Kasumi-1 (cell line): ENCODE measurements around the gene CLMN.

ENCODE experiments used
- DNase-seq, 2 experiments: peaks; one replicate each; lab custom pipeline; 2025; lab: John Stamatoyannopoulos, UW

CLMN gene

DNA sequence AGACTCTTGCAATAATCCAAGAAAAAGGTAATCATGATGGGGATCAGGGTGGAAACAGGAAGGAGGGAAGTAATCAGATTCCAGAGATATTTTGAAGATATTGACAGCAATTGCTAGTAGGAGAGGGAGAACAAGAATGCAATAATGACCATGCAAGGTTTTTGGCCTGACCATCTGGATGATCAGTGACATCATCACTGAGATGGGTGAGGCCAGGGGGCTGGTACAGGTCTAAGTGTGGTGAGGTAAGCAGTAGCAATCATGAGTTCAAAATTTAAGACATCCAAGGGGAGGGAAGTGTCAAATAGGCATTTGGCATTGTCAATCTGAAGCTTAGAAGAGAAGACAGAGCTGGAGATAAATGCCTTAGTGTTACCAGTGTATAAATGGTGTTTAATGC lies 24.8 kb upstream of the CLMN start:
- no peak for DNase-seq

DNA sequence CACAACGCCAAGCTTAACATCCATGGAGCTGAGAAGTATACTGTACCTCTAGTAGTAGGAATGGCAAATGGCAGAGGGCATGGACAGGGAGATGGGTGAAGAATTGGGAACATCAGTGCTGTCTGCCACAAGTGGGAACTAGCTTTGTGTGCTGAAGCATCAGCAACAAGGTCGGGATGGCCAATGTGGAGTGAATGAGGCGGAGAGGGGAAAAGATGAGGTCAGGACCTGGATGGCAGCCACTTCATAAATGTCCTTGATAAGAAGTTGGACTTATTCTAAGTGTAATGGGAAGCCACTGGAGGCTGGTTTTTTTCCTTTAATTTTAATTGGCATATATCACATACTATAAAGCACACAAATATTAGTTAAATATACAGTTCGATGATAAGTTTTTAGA lies 21.9 kb upstream of the CLMN start:
- DNase-seq: no peak

DNA sequence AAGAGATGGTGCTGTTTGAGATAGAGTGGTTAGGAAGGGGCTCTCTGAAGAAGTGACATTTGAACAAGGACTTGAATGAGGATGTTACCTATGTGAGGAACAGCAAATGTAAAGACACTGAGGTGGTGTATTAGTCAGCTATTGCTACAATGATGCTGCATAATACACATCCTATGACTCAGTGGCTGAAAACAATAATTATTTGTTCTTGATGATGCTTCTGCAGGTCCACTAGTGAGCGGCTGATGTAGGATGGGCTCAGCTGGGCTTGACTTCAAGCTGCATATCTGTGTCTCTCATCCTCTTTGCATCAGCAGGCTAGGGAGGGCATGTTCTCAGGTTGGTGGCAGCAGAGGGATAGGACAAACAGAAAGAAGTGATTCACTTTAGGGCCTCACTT lies 21.4 kb upstream of the CLMN start:
- DNase-seq: no peak

DNA sequence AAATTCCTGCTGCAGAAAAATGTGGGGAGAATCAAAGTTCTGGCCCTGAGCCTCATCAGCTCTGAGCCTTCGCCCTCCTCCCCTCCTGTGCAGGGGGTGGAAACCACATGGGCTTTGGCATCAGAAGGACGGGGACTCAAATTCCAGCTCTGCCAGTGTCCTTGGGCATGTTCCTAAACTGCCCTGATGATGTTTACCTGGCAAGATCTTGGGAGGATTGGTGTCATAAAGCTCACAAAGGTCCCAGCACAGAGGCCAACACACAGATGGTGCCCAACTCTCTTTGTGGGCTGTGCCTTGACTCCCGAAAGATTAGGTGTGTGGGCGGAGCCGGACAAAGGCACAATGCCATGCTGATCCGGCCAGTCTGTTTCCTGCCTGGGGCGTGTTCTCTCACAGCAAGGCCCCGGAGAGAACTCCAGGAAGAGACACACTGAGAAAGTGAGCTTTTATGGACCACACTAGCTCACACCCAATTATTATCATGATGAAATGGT lies 20.5 kb upstream of the CLMN start:
- no peak for DNase-seq

DNA sequence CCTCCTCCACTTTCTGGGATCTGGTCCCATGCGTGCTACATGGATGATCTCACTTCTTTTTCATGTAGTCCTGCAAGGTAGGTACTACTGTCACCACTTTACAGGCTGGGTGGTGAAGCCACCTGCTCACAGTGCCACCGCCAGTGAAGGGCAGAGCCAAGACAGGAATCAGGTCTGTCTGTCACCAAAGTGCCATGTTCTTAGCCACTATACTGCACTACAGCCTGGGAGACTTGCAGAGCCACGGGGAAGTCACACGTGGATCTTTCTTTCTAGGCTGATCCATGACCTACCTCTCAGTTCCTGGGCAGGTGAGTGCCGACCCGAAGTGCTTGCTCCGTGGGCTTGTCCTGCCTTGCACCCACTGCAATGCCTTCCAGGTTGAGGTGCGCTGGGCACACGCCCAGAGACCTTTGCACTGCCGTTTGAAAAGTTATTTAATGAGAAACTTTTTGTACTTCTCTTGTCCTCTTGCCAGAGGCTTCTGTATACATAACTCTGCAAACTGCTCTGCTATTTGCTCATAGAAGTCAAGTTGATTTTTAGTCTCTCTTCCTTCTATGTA lies 19.7 kb upstream of the CLMN start:
- DNase-seq: no peak

DNA sequence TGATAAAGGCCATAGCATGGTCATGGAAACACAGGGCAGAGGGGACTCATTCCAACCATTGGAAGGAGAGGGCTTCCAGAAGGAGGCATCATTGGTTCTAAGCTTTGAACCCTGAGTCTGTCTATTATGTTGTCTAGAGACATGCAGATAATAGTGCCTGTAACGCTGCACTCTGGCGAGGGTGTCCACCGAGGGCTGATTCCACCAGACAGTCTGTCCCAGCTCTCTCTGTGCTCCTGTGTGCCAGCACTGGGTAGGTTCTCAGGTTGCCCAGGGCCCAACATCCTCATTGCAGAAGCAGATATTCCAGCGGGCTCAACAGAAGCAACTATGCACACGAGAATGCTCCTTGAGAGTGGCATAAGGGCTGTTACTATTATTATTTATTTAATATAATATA lies 18.7 kb upstream of the CLMN start:
- DNase-seq: no peak

DNA sequence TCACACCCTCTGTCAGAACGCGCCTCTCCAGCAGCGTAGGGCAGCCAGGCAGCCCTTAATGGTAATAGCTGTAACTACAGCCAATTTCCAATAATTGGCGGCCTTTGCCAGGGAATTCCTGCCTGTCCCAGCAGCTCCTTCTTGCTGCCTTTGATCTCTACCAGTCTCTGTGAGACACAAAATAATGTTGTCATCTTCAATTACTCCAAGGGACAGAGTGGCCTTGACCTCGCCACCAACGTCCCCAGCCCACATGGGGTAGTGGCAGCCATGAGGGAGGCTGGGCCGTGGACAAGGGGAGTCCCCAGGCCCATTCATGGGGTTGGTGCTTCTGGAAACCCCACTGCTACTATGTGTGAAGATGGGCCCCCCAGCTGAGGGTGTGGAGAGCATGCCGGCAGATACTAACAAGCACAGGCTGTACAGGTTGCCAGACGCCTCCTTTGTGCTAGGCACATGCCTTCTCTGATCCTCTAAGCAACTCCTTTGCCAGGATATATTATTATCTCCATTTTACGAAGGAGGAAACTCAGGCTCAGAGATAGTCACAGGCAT lies 17.4 kb upstream of the CLMN start:
- DNase-seq: no peak

DNA sequence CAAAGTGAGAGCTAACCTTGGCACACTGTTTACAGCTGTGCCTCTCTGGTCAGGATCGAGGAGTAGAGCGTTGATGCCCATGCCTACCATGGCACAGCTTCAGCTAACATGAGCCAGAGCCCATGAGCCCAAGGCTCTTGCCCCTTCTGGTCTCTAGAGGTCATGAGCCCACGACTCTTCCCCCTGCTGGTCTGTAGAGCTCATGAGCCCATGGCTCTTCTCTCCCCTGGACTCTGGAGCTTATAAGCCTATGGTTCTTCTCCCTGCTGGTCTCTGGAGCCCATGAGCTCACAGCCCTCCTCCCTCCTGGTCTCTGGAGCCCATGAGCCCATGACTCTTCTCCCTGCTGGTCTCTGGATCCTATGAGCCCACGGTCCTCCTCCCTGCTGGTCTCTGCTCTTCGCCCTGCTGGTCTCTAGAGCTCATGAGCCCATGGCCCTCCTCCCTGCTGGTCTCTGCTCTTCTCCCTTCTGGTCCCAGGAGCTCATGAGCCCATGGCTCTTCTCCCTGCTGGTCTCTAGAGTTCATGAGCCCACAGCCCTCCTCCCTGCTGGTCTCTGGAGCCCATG lies 16.6 kb upstream of the CLMN start:
- DNase-seq: no peak

DNA sequence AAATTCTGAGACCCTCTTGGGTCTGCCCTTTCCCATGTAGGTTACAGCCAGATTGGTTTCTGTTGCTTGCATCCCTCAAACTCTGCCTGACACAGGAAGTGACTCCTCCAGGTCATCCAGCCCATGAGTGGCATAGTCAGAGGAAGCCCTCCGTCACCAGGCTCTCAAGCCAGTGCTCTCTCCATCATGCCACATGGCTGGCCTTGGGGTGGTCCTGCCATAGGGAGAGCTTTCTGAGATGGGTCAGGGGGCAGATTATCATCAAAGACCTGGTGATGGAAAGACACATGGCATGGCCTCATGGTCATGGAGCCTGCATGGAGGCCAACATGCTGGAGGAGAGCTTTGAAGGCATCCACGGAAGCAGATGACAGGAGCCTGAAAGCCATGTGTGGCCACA lies 15.4 kb upstream of the CLMN start:
- DNase-seq: no peak

DNA sequence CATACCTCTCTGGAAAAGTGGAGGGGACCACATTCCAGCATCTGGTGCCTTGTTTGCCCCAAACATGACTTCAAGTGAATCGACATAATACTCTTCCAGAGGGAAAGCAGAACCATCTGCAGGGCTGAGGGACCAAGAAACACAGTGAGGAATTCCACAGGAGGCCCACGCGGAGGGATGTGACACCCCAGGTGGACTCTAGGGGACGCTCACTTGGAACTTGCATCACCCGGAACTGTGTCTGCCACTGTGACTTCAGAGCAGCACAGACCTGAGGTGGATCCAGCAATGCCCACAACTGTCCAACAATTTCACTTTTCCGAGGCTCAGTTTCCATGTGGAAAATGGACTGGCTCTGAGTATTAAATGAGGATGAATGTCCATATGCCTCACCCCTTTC lies 14.3 kb upstream of the CLMN start:
- DNase-seq: no peak

DNA sequence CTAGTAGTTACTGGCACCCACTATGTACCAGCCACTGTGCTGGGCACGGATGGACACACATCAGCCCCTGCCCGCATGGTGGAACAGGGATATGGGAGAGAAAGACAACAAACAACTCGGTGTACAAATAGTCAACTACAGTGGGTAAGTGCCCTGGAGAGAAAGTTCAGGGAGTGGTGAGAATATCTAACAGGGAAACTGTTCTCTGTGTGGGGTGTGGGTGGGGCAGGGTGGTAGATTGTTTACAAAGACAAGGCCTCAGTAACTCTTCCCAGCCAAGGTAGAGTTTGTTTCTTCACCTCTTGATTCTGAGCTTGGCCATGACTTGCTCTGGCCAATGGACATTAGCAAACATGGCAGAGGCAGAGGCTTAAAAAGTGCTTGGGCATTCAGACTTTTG lies 12.9 kb upstream of the CLMN start:
- no peak for DNase-seq

DNA sequence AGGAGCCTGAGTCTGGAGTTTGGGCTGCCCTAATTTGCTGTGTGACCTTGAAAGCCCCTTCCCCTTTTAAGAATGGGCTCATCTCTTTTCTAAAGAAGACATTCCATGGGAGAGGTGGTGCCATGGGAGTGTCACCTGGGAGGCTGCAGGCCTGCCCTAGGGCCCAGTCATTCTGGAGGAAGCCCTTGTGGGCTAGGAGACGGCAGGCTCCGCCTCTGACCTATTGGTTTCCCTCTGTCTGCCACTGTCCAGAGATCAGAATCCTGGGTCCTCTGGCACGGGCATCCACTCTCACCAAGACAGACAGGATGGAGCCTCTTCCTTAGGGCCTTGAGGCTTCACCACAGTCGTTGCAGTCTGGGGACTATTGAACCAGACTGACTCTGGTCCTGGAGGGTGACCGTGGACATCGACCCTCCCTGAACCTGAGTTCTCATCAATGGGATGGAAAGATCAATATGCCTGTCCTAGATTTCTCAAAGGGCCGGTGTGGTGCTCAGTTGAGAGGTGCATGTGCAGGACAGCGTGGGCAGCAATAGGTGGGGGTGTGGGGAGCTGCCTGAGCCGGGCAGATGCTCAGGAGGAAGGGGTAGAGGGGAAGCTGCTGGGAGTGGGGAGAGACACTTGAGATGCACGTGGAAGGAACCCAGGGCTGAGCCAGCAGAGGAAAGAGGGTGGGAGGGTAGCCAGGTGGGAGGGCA lies 12.2 kb upstream of the CLMN start:
- DNase-seq: no peak

DNA sequence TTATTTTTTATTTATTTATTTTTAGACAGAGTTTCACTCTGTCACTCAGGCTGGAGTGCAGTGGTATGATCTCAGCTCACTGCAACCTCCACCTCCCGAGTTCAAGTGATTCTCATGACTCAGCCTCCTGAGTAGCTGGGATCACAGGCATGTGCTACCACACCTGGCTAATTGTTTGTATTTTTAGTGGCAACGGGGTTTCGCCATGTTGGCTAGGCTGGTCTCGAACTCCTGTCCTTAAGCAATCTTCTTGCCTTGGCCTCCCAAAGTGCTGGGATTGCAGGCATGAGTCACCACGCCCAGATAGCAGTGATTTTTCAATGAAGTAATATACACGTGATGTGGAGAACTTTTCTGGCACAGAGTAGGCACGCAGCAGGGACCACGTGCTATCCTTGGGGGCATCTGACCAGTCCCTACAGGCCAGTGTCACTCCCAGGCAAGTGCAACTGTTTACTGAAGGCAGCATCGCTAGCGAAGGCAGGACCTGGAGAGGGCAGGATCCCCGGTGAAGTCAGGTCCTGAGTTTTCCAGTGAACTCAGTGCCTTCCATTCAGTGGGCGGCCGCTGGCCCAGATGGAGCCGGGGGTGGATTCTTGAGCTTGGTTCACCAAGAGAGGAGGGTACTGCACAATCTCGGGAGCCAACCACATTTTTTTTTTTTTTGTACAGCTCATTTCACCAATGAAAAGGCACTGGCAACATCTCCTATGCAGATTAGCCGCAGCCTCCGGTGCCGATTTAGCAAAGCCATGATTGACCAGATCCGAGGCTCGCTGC lies 11.1 kb upstream of the CLMN start:
- DNase-seq: no peak

DNA sequence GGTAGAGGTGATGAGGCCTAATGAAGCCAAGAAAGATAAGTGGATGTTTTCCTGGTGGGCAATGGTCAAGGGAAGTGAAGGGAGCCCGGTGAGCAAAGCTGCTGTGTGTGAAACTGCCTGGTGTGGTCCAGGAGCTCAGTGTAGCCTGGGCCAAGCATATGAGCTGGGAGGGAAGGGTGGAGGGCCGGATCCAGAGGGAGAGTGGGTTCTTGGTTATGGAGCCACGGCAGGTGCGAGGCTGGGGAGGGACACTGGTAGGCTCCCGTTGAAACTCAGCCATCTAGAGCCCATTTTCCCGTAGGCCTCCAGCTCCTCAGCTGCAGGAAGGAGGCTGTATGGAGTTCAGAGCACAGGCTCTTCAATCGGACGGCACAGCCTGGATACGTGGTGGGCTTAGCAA lies 10.2 kb upstream of the CLMN start:
- no peak for DNase-seq

DNA sequence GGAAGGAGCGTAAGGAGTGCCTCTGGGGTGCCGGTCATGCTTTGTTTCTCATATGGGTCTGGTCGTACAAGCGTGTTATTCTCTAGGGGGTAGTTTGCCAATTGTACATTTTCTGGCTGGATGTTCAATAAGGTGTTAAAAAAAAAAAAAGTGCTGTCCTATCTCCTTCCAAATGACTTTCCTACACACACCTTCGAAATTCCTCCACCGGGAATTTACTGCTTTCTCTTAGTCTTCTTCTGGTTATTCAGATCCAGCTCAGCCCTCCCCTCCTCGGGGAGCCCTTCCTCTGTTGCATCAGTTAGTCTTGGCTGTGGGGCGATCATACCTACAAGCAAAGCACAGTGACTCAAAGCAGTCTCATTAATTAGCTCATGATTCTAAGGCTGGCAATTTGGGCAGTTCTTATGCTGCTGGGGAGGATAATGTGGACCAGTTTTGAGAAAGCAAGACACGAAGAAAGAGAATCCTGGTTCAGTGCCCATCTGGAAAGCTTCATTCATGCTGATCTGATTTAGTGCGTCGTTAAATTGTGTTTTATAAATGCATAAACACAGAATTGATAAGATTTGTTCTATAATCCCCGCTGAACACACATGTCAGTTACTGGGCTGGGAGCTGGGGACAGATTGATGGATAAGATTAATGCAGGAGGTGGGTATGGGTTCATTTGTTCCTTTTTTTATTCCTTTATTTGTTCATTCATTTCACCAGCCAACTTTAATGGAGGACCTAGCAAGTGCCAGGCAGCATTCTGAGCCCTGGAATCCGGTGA lies 9.2 kb upstream of the CLMN start:
- DNase-seq: no peak

DNA sequence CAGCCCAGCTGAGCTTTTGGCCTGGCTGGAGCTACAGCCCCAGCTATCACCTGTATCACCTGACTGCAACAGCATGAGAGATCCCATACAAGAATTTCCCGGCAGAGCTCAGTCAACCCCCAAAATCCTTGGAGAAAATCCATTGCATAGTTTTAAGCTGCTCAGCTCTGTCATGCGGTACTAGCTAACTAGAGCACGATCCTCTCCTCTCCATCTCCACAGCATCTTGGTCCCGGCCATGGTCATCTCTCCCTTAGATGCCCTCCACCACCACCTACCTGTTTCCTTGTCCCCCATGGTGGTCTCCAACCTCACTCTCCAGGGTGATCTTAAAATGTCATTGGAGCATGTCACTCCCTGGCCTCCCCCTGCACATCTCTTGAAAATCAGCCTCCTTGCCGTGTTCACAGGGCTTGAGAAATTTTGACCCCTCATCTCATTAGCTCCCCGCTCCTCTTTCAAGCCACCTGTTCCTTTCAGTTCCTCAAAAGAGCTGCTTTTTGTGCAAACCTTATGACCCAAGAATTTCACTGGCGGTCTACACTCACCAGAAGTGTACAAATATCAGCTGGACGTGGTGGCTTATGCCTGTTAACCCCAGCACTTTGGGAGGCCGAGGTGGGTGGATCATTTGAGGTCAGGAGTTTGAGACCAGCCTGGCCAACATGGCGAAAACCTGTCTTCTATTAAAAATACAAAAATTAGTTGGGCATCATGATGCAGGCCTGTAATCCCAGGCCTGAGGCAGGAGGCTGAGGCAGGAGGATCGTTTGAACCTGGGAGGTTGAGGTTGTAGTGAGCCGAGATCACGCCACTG lies 8.1 kb upstream of the CLMN start:
- no peak for DNase-seq

DNA sequence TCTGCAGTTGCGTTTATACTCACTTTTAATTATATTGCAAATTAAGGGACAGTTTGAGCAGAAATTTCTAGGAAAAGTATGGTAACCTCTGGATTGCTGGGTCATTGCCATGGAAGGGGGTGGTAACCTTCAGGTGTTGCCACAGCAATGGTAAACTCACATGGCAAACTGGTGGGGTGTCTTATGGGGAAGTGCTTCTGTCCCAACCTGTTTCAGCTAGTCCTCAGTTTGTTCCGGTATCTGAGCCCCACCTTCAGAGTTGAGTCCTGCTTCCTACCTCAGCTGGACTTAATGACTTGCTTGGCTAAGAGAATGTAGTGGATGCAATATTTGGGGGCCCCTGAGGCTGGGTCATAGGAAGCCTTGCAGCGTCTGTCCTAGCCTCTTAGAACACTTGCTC lies 7.3 kb upstream of the CLMN start:
- DNase-seq: no peak

DNA sequence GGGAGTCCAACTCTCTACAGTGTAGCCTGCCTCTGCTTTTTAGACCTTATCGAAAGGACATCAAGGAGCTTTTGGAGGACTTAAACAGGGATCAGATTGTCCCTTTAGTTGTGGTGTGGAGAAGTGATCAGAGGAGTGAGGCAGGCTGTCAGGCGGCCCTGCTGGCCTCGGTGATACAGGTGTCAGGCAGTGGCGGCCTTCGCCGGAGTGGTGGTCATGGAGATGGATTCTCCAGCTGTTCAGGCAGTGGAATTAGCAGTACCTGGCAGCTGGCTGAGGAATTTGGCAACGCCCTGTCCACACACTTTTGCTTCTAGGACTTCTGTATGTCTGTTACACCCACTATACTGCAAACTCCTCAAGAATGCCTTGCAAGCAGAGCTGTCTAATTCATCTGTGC lies 4.2 kb upstream of the CLMN start:
- no peak for DNase-seq

DNA sequence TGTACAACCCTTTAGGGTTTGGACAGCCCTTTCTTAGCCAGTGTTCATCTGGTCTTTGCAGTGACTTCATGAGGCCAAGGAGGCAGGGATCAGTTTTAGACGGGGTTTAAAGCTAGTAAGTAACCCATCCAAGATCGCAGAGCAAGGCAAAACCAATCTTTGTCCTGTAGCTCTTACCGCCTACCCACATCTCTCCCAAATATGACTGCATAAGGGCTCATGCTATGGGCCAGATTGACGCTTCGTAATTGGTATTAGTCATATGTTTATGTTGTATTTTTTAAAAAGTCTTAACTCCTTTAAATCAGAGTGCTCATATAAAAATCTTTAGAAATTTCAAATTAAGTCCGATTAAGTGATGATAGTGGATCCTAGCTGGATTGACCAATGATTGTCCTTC lies 3.7 kb upstream of the CLMN start:
- no peak for DNase-seq

DNA sequence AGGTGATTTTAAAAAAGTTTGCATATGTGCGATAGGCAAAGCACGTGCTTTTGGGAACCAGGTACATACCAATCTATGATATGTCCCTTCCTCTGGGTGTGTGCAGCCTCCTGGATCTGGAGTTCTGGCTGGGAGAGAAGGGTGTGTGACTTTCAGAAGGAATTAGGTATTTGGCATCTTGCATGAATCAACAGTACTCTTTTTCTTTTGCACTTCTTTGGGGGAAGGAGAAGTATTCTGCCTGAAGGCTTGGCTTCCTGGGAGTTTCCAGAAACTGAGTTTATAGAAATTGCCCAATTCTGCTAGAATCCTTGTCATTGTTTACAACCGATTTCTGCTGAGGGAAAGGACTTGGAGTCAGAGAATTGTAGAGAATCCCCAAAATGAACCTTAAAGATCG lies 2.9 kb upstream of the CLMN start:
- no peak for DNase-seq
